Ishikawa (cell line): ENCODE results near the gene STK4.

Source experiments
- CEBPB ChIP-seq: IDR thresholded peaks from 2 replicates; pipeline ENCODE4 v1.6.1; 2012
- EGR1 ChIP-seq: IDR thresholded peaks from 2 replicates; pipeline ENCODE4 v1.6.1; 2012
- EP300 ChIP-seq: IDR thresholded peaks from 2 replicates; pipeline ENCODE4 v1.6.1; 2012; ENCODE audit warnings: borderline replicate concordance
- MAX ChIP-seq: IDR thresholded peaks from 2 replicates; pipeline ENCODE4 v1.6.1; 2012
- NFIC ChIP-seq: IDR thresholded peaks from 2 replicates; pipeline ENCODE4 v1.6.1; 2012
- REST ChIP-seq: IDR thresholded peaks from 2 replicates; pipeline ENCODE4 v1.6.1; 2012; ENCODE audit warnings: low read depth, mild to moderate bottlenecking
- TAF1 ChIP-seq: IDR thresholded peaks from 2 replicates; pipeline ENCODE4 v1.6.1; 2012; ENCODE audit warnings: low read depth, mild to moderate bottlenecking
- TEAD4 ChIP-seq: IDR thresholded peaks from 2 replicates; pipeline ENCODE4 v1.6.1; 2012
- USF1 ChIP-seq: IDR thresholded peaks from 2 replicates; pipeline ENCODE4 v1.6.1; 2012

- TF ChIP-seq TEAD4 (no peak), REST (no peak), MAX (no peak), TAF1 (no peak), EGR1 (no peak), CEBPB (no peak), EP300 (no peak), USF1 (no peak), NFIC (no peak)
Observed at GRCh38 chr20:45072066-45072465, 105.8 kb downstream of the STK4 start.
